BLaER1 treated with 17β-estradiol and CSF1 and Interleukin-3, amounts not matched to agents 10 nM and 100 nM (cell line): ENCODE measurements around the gene ZBTB16.

Experiments
- H3K27ac ChIP-seq, 11 experiments: shearing (Covaris generic); formaldehyde crosslinking; 2 replicates each; pipeline ENCODE4 v1.8.1; 2022
- H3K27me3 ChIP-seq, 11 experiments: shearing (Covaris generic); formaldehyde crosslinking; 2 replicates each; pipeline ENCODE4 v1.8.1; 2022
- H3K36me3 ChIP-seq, 11 experiments: shearing (Covaris generic); formaldehyde crosslinking; 2 replicates each; pipeline ENCODE4 v1.8.1; 2022
- H3K4me1 ChIP-seq, 10 experiments: shearing (Covaris generic); formaldehyde crosslinking; 2 replicates each; pipeline ENCODE4 v1.8.1; 2022
- H3K4me2 ChIP-seq, 11 experiments: shearing (Covaris generic); formaldehyde crosslinking; 2 replicates each; pipeline ENCODE4 v1.8.1; 2022
- H3K4me3 ChIP-seq, 10 experiments: shearing (Covaris generic); formaldehyde crosslinking; 2 replicates each; pipeline ENCODE4 v1.8.1; 2022
- H3K9ac ChIP-seq, 11 experiments: shearing (Covaris generic); formaldehyde crosslinking; 2 replicates each; pipeline ENCODE4 v1.8.1; 2022
- H3K9me3 ChIP-seq, 11 experiments: shearing (Covaris generic); formaldehyde crosslinking; replicated peaks in 1 of 11; 2 replicates each; pipeline ENCODE4 v1.8.1; 2022
- H4K20me1 ChIP-seq, 11 experiments: shearing (Covaris generic); formaldehyde crosslinking; 2 replicates each; pipeline ENCODE4 v1.8.1; 2022
- Cebpa-rat ChIP-seq, 11 experiments: shearing (Covaris generic); IDR thresholded peaks; 2 replicates each; pipeline ENCODE4 v1.8.1; 2022

The ZBTB16 gene

GRCh38 chr11:114052160-114052559, 7.4 kb upstream of the ZBTB16 start:
- Histone ChIP-seq H4K20me1 (peaks cover 0 to 4% (median 0%) of the 10 kb centered on the region in 11 experiments; a peak in 1 of 22 replicates), H3K4me3 (no peak overlapping the region), H3K36me3 (no peaks in the 10 kb centered on the region), H3K4me1 (no peaks in the 10 kb centered on the region), H3K9ac (no peak overlapping the region), H3K4me2 (no peak overlapping the region), H3K9me3 (no peaks in the 10 kb centered on the region), H3K27me3 (peaks cover 4 to 14% (median 10%) of the 10 kb centered on the region in 11 experiments), H3K27ac (no peak overlapping the region)
- no peak for TF ChIP-seq Cebpa-rat (IDR thresholded peaks at IDR 0.05)

GRCh38 chr11:114053406-114053805, 6.1 kb upstream of the ZBTB16 start:
- no peak for TF ChIP-seq Cebpa-rat (IDR thresholded peaks at IDR 0.05)
- H3K4me2 ChIP-seq, result no peak overlapping the region

GRCh38 chr11:114054806-114055205, 4.7 kb upstream of the ZBTB16 start:
- Histone ChIP-seq H3K27ac (no peak overlapping the region), H3K36me3 (no peaks in the 10 kb centered on the region), H3K9ac (no peak overlapping the region), H3K9me3 (peaks cover 12 to 20% (median 16%) of the 10 kb centered on the region in 11 experiments), H3K4me3 (no peak overlapping the region), H3K4me2 (no peak overlapping the region), H3K4me1 (peaks cover 0 to 3% (median 1%) of the 10 kb centered on the region in 10 experiments; a peak in 5 of 20 replicates), H4K20me1 (peaks cover 0 to 24% (median 3%) of the 10 kb centered on the region in 11 experiments; a peak in 13 of 22 replicates), H3K27me3 (peaks cover 30 to 41% (median 37%) of the 10 kb centered on the region in 11 experiments)
- no peak for TF ChIP-seq Cebpa-rat (IDR thresholded peaks at IDR 0.05)

More at GRCh38 chr11:114053406-114053805, 6.1 kb upstream of the ZBTB16 start:
- Histone ChIP-seq H3K4me1 (no peaks in the 10 kb centered on the region), H3K9ac (no peak overlapping the region), H3K36me3 (no peaks in the 10 kb centered on the region), H3K4me3 (no peak overlapping the region), H3K27me3 (peaks cover 16 to 27% (median 23%) of the 10 kb centered on the region in 11 experiments), H3K27ac (no peak overlapping the region), H3K9me3 (peaks cover 3 to 8% (median 6%) of the 10 kb centered on the region in 11 experiments), H4K20me1 (peaks cover 0 to 15% (median 0%) of the 10 kb centered on the region in 11 experiments; a peak in 4 of 22 replicates)

GRCh38 chr11:114056409-114056808, 3.1 kb upstream of the ZBTB16 start:
- no peaks in the 10 kb centered on the region for H3K36me3 ChIP-seq
- H3K9me3 ChIP-seq, result peaks cover 28 to 36% (median 32%) of the 10 kb centered on the region in 11 experiments
- no peak overlapping the region for H3K9ac ChIP-seq
- no peak overlapping the region for H3K27ac ChIP-seq
- H3K27me3 ChIP-seq, result peaks cover 46 to 57% (median 53%) of the 10 kb centered on the region in 11 experiments
- no peak for TF ChIP-seq Cebpa-rat (IDR thresholded peaks at IDR 0.05)
- no peak overlapping the region for H3K4me3 ChIP-seq
- H4K20me1 ChIP-seq, result peaks cover 0 to 38% (median 16%) of the 10 kb centered on the region in 11 experiments; a peak in 17 of 22 replicates
- peaks cover 0 to 18% (median 9%) of the 10 kb centered on the region in 10 experiments; a peak in 10 of 20 replicates for H3K4me1 ChIP-seq
- no peak overlapping the region for H3K4me2 ChIP-seq

- Histone ChIP-seq H3K36me3 (no peaks in the 10 kb centered on the region), H3K27ac (no peak overlapping the region), H3K4me2 (no peak overlapping the region), H3K27me3 (peaks cover 53 to 64% (median 60%) of the 10 kb centered on the region in 11 experiments), H3K9me3 (peaks cover 28 to 39% (median 35%) of the 10 kb centered on the region in 11 experiments), H3K4me3 (no peak overlapping the region), H3K9ac (no peak overlapping the region), H4K20me1 (peaks cover 0 to 42% (median 16%) of the 10 kb centered on the region in 11 experiments; a peak in 17 of 22 replicates), H3K4me1 (peaks cover 0 to 18% (median 10%) of the 10 kb centered on the region in 10 experiments; a peak in 10 of 20 replicates)
- TF ChIP-seq Cebpa-rat (IDR thresholded peaks at IDR 0.05), result no peak
Measured at GRCh38 chr11:114057147-114057546, 2.4 kb upstream of the ZBTB16 start.

GRCh38 chr11:114057605-114058004, 1.9 kb upstream of the ZBTB16 start:
- peaks cover 0 to 42% (median 16%) of the 10 kb centered on the region in 11 experiments; a peak in 17 of 22 replicates for H4K20me1 ChIP-seq
- H3K4me1 ChIP-seq, result peaks cover 0 to 18% (median 10%) of the 10 kb centered on the region in 10 experiments; a peak in 10 of 20 replicates
- peaks cover 28 to 39% (median 35%) of the 10 kb centered on the region in 11 experiments for H3K9me3 ChIP-seq
- H3K4me2 ChIP-seq, result no peak overlapping the region
- no peak overlapping the region for H3K9ac ChIP-seq
- no peaks in the 10 kb centered on the region for H3K36me3 ChIP-seq
- no peak for TF ChIP-seq Cebpa-rat (IDR thresholded peaks at IDR 0.05)
- H3K4me3 ChIP-seq, result no peak overlapping the region
- peaks cover 58 to 69% (median 65%) of the 10 kb centered on the region in 11 experiments for H3K27me3 ChIP-seq
- H3K27ac ChIP-seq, result no peak overlapping the region

- H3K9ac ChIP-seq, result no peak overlapping the region
- H3K4me2 ChIP-seq, result no peak overlapping the region
- no peak overlapping the region for H3K4me3 ChIP-seq
Measured at GRCh38 chr11:114058026-114058706, 1.3 kb upstream of the ZBTB16 start.

GRCh38 chr11:114058871-114059277, 637 bp upstream of the ZBTB16 start:
- no peaks in the 10 kb centered on the region for H3K36me3 ChIP-seq
- H3K27me3 ChIP-seq, result peaks cover 67 to 78% (median 76%) of the 10 kb centered on the region in 11 experiments
- peak overlapping the region in 1 of 10 experiments; percentile 31; a peak in 1 of 20 replicates for H3K4me3 ChIP-seq
- no peak overlapping the region for H3K4me2 ChIP-seq
- TF ChIP-seq Cebpa-rat (IDR thresholded peaks at IDR 0.05), result no peak
- H4K20me1 ChIP-seq, result peaks cover 0 to 51% (median 16%) of the 10 kb centered on the region in 11 experiments; a peak in 17 of 22 replicates
- H3K9ac ChIP-seq, result no peak overlapping the region
- H3K27ac ChIP-seq, result no peak overlapping the region
- peaks cover 28 to 39% (median 35%) of the 10 kb centered on the region in 11 experiments for H3K9me3 ChIP-seq
- peaks cover 0 to 18% (median 10%) of the 10 kb centered on the region in 10 experiments; a peak in 10 of 20 replicates for H3K4me1 ChIP-seq

More at GRCh38 chr11:114058026-114058706, 1.3 kb upstream of the ZBTB16 start:
- TF ChIP-seq Cebpa-rat (IDR thresholded peaks at IDR 0.05), result no peak
- no peak overlapping the region for H3K27ac ChIP-seq
- H3K36me3 ChIP-seq, result no peaks in the 10 kb centered on the region
- peaks cover 0 to 43% (median 16%) of the 10 kb centered on the region in 11 experiments; a peak in 17 of 22 replicates for H4K20me1 ChIP-seq
- H3K4me1 ChIP-seq, result peaks cover 0 to 18% (median 10%) of the 10 kb centered on the region in 10 experiments; a peak in 10 of 20 replicates
- peaks cover 28 to 39% (median 35%) of the 10 kb centered on the region in 11 experiments for H3K9me3 ChIP-seq
- H3K27me3 ChIP-seq, result peaks cover 63 to 74% (median 70%) of the 10 kb centered on the region in 11 experiments

GRCh38 chr11:114059984-114060391, 477 bp downstream of the ZBTB16 start:
- Histone ChIP-seq H3K9me3 (peaks cover 28 to 39% (median 35%) of the 10 kb centered on the region in 11 experiments), H4K20me1 (peaks cover 0 to 57% (median 16%) of the 10 kb centered on the region in 11 experiments; a peak in 17 of 22 replicates), H3K4me2 (peak overlapping the region; percentile 76 to 93 (median 89)), H3K9ac (peak overlapping the region in 1 of 11 experiments; percentile 48; a peak in 1 of 22 replicates), H3K27me3 (peaks cover 67 to 89% (median 78%) of the 10 kb centered on the region in 11 experiments), H3K4me1 (peaks cover 0 to 18% (median 10%) of the 10 kb centered on the region in 10 experiments; a peak in 10 of 20 replicates), H3K4me3 (peak overlapping the region; percentile 53 to 69 (median 59)), H3K36me3 (no peaks in the 10 kb centered on the region), H3K27ac (no peak overlapping the region)
- TF ChIP-seq Cebpa-rat (IDR thresholded peaks at IDR 0.05), result no peak
